HL-60 (cell line): ENCODE data around the gene EMP3.

Experiments used
- DNase-seq, 2 experiments: peaks; one replicate each; pipeline ENCODE4 v3.0.0-alpha.2; 2010 to 2020; ENCODE audit warnings: low read depth in 1 of 2, low spot score in 1 of 2
- H3K27ac ChIP-seq: fragments of 250-450 bp; sonication (Bioruptor Pico); replicated peaks from 2 replicates; pipeline ENCODE4 v1.5.1; 2020; ENCODE audit warnings: mild to moderate bottlenecking, moderate library complexity
- H3K27me3 ChIP-seq: fragments of 250-450 bp; sonication (Bioruptor Pico); 2 replicates; pipeline ENCODE4 v1.5.1; 2021; ENCODE audit warnings: mild to moderate bottlenecking, moderate library complexity; ENCODE audit not compliant: insufficient read depth, poor library complexity, severe bottlenecking
- H3K4me3 ChIP-seq: replicated peaks from 2 replicates; pipeline ENCODE4 v1.5.1; 2011; ENCODE audit warnings: mild to moderate bottlenecking, control low read depth, low read length; ENCODE audit not compliant: insufficient read depth
- CTCF ChIP-seq: IDR thresholded peaks from one replicate; pipeline ENCODE4 v1.5.1; 2011; ENCODE audit warnings: low read length, control low read depth, inconsistent platforms; ENCODE audit not compliant: insufficient read depth
- GABPA ChIP-seq: IDR thresholded peaks from 2 replicates; pipeline ENCODE4 v1.6.1; 2012; ENCODE audit warnings: low read depth
- POLR2AphosphoS5 ChIP-seq: IDR thresholded peaks from 2 replicates; pipeline ENCODE4 v1.6.1; 2012; ENCODE audit warnings: low read depth
- REST ChIP-seq: IDR thresholded peaks from 2 replicates; pipeline ENCODE4 v1.6.1; 2012; ENCODE audit warnings: low read depth; ENCODE audit not compliant: insufficient replicate concordance
- SPI1 ChIP-seq: IDR thresholded peaks from 2 replicates; pipeline ENCODE4 v1.6.1; 2012; ENCODE audit warnings: low read depth, mild to moderate bottlenecking, borderline replicate concordance

Gene EMP3

GRCh38 chr19:48332662-48333466 lies 7.5 kb downstream of the EMP3 start:
- DNase-seq, result peak; percentile 96 to 98
- H3K27ac ChIP-seq, result peak overlapping the region; percentile 81
- no peaks in the 10 kb centered on the region for H3K27me3 ChIP-seq
- H3K4me3 ChIP-seq, result peak overlapping the region; percentile 43
- TF ChIP-seq CTCF, result no peak
- TF ChIP-seq REST, result no peak
- TF ChIP-seq SPI1, result no peak
- TF ChIP-seq POLR2AphosphoS5, result no peak; the same call in 1 of the 2 replicates
- TF ChIP-seq GABPA, result no peak

- DNase-seq, result peak; percentile 93 to 95
- H3K27ac ChIP-seq, result peak overlapping the region; percentile 81
- no peaks in the 10 kb centered on the region for H3K27me3 ChIP-seq
- H3K4me3 ChIP-seq, result peak overlapping the region; percentile 43
- no peak for TF ChIP-seq GABPA
- TF ChIP-seq POLR2AphosphoS5, result peak; percentile 48; the same call in 1 of the 2 replicates
- peak; percentile 87 for TF ChIP-seq CTCF
Observed at GRCh38 chr19:48333467-48334384, 8.4 kb downstream of the EMP3 start.

GRCh38 chr19:48338253-48338755 lies 13.0 kb downstream of the EMP3 start:
- H3K27me3 ChIP-seq, result no peaks in the 10 kb centered on the region
- DNase-seq, result no peak
- H3K4me3 ChIP-seq, result no peak overlapping the region
- TF ChIP-seq CTCF, result no peak
- no peak for TF ChIP-seq SPI1
- TF ChIP-seq REST, result no peak
- no peak for TF ChIP-seq POLR2AphosphoS5
- TF ChIP-seq GABPA, result no peak
- H3K27ac ChIP-seq, result no peak overlapping the region
